ENCODE results near the gene CTXND1.

GRCh38 chr15:80199869-80200268 is 52.1 kb downstream of the CTXND1 start:
- TF ChIP-seq EGR1 (IDR thresholded peaks at IDR 0.05): no peak
- TF ChIP-seq CEBPB (IDR thresholded peaks at IDR 0.05): no peak
- no peak for TF ChIP-seq EP300 (IDR thresholded peaks at IDR 0.05; ENCODE audit: borderline replicate concordance)
- TF ChIP-seq MAX (IDR thresholded peaks at IDR 0.05): no peak
- TF ChIP-seq RAD21 (IDR thresholded peaks at IDR 0.05; ENCODE audit: low read depth): no peak
- no peak for TF ChIP-seq REST (IDR thresholded peaks at IDR 0.05; ENCODE audit: low read depth)
- TF ChIP-seq CREB1 (IDR thresholded peaks at IDR 0.05; ENCODE audit: low read depth): no peak
- no peak for TF ChIP-seq USF1 (IDR thresholded peaks at IDR 0.05)
- TF ChIP-seq YY1 (IDR thresholded peaks at IDR 0.05; ENCODE audit: low read depth): no peak
- no peak for TF ChIP-seq TEAD4 (IDR thresholded peaks at IDR 0.05)
- no peak for TF ChIP-seq TAF1 (IDR thresholded peaks at IDR 0.05; ENCODE audit: low read depth)

Measured in Ishikawa (cell line).